ENCODE data around the gene WHRN.

GRCh38 chr9:114484854-114485443 lies 20.3 kb downstream of the WHRN start:
- TF ChIP-seq POLR2A (IDR thresholded peaks at IDR 0.05; ENCODE audit: low read depth) (no peak), CTCF (IDR thresholded peaks at IDR 0.05) (no peak), POLR2AphosphoS5 (IDR thresholded peaks at IDR 0.05) (no peak)
